BLaER1 treated with 17β-estradiol and CSF1 and Interleukin-3, amounts not matched to agents 10 nM and 100 nM (cell line): ENCODE results near the gene TNFRSF25.

ENCODE experiments used
- H3K27ac ChIP-seq, 11 experiments: shearing (Covaris generic); formaldehyde crosslinking; 2 replicates each; pipeline ENCODE4 v1.8.1; 2022
- H3K27me3 ChIP-seq, 11 experiments: shearing (Covaris generic); formaldehyde crosslinking; 2 replicates each; pipeline ENCODE4 v1.8.1; 2022
- H3K36me3 ChIP-seq, 11 experiments: shearing (Covaris generic); formaldehyde crosslinking; 2 replicates each; pipeline ENCODE4 v1.8.1; 2022
- H3K4me1 ChIP-seq, 10 experiments: shearing (Covaris generic); formaldehyde crosslinking; 2 replicates each; pipeline ENCODE4 v1.8.1; 2022
- H3K4me2 ChIP-seq, 11 experiments: shearing (Covaris generic); formaldehyde crosslinking; 2 replicates each; pipeline ENCODE4 v1.8.1; 2022
- H3K4me3 ChIP-seq, 10 experiments: shearing (Covaris generic); formaldehyde crosslinking; 2 replicates each; pipeline ENCODE4 v1.8.1; 2022
- H3K9ac ChIP-seq, 11 experiments: shearing (Covaris generic); formaldehyde crosslinking; 2 replicates each; pipeline ENCODE4 v1.8.1; 2022
- H3K9me3 ChIP-seq, 11 experiments: shearing (Covaris generic); formaldehyde crosslinking; replicated peaks in 1 of 11; 2 replicates each; pipeline ENCODE4 v1.8.1; 2022
- H4K20me1 ChIP-seq, 11 experiments: shearing (Covaris generic); formaldehyde crosslinking; 2 replicates each; pipeline ENCODE4 v1.8.1; 2022
- Cebpa-rat ChIP-seq, 11 experiments: shearing (Covaris generic); IDR thresholded peaks; 2 replicates each; pipeline ENCODE4 v1.8.1; 2022

The TNFRSF25 gene

DNA sequence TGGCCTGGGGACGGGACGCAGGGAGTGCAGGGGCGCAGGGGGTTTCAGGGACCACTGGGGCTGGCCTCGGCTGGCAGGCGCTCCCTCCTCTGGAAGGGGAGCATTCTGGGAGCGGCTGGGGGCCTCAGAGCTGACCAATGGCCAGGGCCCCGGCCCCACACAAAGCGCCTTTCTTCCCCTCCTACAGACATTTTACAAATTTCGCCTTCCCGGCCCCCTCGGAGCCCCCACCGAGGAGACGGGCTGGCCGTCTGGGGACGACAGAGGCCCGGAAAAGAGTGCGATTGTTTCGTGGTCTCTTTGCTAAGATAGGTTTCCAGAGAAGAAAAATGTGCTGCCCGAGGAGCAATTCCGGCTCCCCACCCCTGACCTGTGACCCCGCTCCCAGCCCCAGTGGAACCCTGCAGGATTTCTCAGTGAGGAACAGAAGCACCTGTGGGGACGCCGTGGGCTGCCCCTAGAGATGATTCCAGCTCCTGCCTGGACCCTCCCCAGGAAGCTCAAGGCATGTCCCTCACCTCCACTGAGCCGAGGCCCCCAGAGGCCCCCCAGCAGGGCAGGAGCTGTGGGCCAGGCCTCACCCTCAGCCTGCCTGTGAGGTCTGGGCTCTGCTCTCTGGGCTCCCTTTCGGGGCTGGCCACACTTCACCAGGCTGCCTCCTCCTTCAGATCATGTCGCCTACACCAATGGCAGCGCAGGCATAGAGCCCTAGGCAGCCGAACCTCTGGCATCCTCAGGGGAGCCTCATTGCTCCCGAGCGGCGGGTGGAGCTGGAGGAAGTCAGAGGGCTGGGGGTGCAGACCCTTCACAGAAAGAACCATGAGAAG, 40.5 kb upstream of the TNFRSF25 start:
- no peaks in the 10 kb centered on the region for H3K9me3 ChIP-seq
- H3K27ac ChIP-seq: no peak overlapping the region
- H3K4me2 ChIP-seq: peak overlapping the region; percentile 80 to 96 (median 84)
- H3K36me3 ChIP-seq: no peaks in the 10 kb centered on the region
- peaks cover 65 to 99% (median 87%) of the 10 kb centered on the region in 10 experiments for H3K4me1 ChIP-seq
- H3K9ac ChIP-seq: peak overlapping the region in 2 of 11 experiments; percentile 11 to 29; a peak in 2 of 22 replicates
- H3K4me3 ChIP-seq: no peak overlapping the region
- H4K20me1 ChIP-seq: peaks cover 0 to 99% (median 16%) of the 10 kb centered on the region in 11 experiments; a peak in 13 of 22 replicates
- TF ChIP-seq Cebpa-rat (IDR thresholded peaks at IDR 0.05): no peak
- peaks cover 0 to 85% (median 0%) of the 10 kb centered on the region in 11 experiments; a peak in 9 of 22 replicates for H3K27me3 ChIP-seq

DNA sequence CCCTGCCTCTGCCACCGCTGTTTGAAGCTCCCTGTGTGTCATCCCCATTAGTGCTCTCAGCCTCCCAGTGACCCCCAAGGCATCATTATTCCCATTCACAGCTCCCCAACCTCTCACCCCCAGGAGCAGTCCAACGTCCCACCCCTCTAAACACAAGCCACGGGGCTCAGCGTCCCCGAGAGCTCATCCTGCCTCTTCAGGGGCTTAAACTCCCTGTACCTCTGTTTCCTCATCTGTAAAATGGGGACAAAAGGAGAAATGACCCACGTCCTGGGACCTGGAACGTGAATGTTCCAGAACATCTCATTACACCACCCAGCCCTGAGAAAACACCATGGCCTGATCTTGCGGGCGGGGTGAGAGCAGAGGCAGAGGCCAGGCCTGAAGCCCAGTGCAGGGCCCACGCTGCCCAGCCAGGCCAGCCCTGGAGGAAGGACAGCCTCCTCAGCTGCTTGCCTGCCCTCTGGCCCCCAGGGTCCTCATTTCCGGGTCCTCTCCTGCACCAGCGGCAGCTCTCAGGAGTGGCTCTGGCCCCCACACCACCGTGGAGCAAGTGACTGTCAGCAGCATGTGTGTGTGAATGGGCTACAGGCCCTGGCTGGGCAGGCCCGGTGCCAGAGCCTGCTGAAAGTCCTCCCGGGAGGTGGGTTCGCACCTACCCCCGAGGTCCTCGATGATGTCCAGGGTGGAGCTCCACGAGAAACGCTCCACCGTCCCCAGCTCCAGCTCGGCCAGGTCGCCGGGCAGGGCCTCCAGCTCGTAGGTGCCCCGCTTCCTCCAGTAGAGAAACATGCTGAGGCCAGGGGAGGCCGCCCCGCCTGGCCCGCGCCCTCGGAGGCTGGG, 39.6 kb upstream of the TNFRSF25 start:
- Histone ChIP-seq H3K4me2 (peak overlapping the region in 9 of 11 experiments; percentile 52 to 96 (median 83); a peak in 17 of 22 replicates), H3K9me3 (no peaks in the 10 kb centered on the region), H3K4me3 (no peak overlapping the region), H3K36me3 (no peaks in the 10 kb centered on the region), H3K27ac (no peak overlapping the region), H3K4me1 (peaks cover 66 to 99% (median 89%) of the 10 kb centered on the region in 10 experiments), H3K9ac (peak overlapping the region in 1 of 11 experiments; percentile 11; a peak in 1 of 22 replicates), H4K20me1 (peaks cover 0 to 98% (median 16%) of the 10 kb centered on the region in 11 experiments; a peak in 13 of 22 replicates), H3K27me3 (peaks cover 0 to 86% (median 0%) of the 10 kb centered on the region in 11 experiments; a peak in 9 of 22 replicates)
- no peak for TF ChIP-seq Cebpa-rat (IDR thresholded peaks at IDR 0.05)

DNA sequence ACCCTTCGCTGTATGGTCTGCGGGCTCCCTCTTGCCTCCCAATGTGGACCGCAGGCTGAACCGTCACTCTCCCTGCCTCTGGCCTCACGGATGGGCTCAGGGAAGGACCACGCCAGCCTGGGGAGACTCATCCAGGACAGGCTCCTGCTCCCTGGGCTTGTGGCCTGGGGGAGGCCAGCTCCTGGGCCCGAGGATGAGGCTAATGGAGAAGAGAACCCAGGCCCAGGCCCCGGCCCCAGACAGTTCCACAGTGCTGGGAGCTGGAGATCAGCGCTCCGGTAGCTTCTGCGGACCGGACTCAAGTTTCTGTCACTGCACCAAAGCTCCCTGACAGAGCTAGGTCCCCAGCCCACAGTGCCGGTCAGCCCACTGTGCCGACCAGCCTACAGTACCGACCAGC, 38.9 kb upstream of the TNFRSF25 start:
- H3K27me3 ChIP-seq: peaks cover 0 to 84% (median 0%) of the 10 kb centered on the region in 11 experiments; a peak in 9 of 22 replicates
- H3K9ac ChIP-seq: peak overlapping the region in 2 of 11 experiments; percentile 55; a peak in 3 of 22 replicates
- 0 out of 22 replicates have a peak overlapping the region, but pooled peaks of 1 of the 11 experiments have one; percentile 7 for H3K27ac ChIP-seq
- H3K4me1 ChIP-seq: peaks cover 63 to 99% (median 89%) of the 10 kb centered on the region in 10 experiments
- no peak overlapping the region for H3K4me3 ChIP-seq
- H3K9me3 ChIP-seq: no peaks in the 10 kb centered on the region
- no peaks in the 10 kb centered on the region for H3K36me3 ChIP-seq
- TF ChIP-seq Cebpa-rat (IDR thresholded peaks at IDR 0.05): no peak
- H3K4me2 ChIP-seq: peak overlapping the region in 9 of 11 experiments; percentile 25 to 84 (median 70); a peak in 17 of 22 replicates
- H4K20me1 ChIP-seq: peaks cover 0 to 98% (median 16%) of the 10 kb centered on the region in 11 experiments; a peak in 13 of 22 replicates

DNA sequence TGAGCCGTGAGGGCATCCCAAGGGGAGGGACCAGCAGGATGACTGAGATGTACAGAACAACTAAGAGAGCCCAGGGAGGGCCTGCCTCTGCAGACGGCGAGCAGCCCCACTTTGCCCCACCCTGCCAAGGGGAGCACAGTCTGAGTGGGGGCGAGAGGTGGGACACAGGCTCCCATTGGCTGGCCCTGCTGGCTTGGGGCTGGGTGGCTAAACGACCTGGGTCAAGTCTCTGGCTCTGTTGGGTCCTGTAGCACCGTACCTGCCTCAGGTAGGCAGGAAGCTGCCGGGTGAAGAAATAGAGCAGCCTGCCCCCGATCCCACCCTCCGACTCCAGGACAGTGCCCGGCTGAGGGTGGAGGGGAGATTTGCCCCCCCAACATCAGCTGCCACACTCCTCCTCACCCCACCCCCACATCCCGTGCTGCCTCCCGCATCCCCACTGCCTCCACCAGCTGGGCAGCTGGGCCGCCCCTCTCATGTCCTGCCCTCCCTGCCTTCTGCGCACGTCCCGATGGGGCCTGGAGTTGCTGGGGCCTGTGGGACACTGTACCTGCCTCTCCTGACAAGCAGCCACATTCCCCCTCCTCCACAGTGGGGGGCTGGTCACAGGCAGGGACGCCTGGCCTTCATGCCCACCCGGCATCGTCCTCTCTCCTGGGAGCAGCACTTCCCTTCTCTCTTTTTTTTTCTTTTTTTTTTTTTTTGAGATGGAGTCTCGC, 38.1 kb upstream of the TNFRSF25 start:
- H4K20me1 ChIP-seq: peaks cover 0 to 93% (median 15%) of the 10 kb centered on the region in 11 experiments; a peak in 13 of 22 replicates
- TF ChIP-seq Cebpa-rat (IDR thresholded peaks at IDR 0.05): no peak
- peaks cover 0 to 79% (median 0%) of the 10 kb centered on the region in 11 experiments; a peak in 9 of 22 replicates for H3K27me3 ChIP-seq
- H3K9me3 ChIP-seq: no peaks in the 10 kb centered on the region
- H3K36me3 ChIP-seq: no peaks in the 10 kb centered on the region
- H3K27ac ChIP-seq: no peak overlapping the region
- peak overlapping the region in 10 of 11 experiments; percentile 25 to 84 (median 68); a peak in 19 of 22 replicates for H3K4me2 ChIP-seq
- H3K4me1 ChIP-seq: peaks cover 62 to 99% (median 89%) of the 10 kb centered on the region in 10 experiments
- H3K4me3 ChIP-seq: no peak overlapping the region
- H3K9ac ChIP-seq: 0 out of 22 replicates have a peak overlapping the region, but pooled peaks of 1 of the 11 experiments have one; percentile 9

DNA sequence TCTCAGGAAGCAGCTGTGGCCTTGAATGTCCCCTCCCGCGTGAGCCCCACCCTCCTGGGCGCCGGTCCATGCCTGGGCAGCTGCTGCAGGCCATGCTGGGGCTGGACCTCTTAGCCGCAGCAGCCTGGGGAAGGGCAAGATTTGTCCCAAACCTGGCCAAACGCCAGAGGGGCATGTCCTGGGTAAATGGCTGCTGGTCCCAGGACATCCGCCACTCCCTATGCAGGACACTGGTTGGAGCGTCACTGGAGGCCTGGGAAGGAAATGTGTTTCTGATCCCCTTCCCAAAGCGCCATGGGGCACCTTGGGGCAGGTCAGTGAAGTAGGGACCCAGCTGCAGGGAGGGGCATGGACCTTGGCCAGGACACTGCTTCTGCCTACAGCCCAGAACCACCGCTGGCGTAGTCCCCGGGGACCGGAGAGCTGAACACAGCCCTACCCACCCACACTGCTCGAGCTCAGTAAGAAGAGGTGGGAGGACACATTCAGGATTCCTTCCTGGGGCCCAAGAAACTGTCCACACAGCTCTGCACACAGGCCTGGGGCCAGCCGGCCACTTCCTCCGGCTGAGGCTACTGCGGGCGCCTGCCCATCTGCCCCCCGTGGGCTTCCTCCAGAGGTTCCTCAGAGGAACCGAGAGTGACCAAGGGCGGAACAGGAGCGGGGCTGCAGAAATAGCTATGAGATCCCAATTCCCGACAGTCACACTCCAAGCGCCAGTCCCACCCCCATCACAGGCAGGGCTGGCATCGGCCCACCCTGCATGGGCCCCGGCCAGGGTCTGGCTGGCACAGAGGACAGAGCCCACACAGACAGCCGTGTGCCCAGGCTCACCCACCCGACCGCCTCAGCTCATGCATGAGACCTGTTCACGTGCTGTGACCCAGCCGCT, 36.3 kb upstream of the TNFRSF25 start:
- H3K4me2 ChIP-seq: peak overlapping the region; percentile 78 to 96 (median 84)
- no peak for TF ChIP-seq Cebpa-rat (IDR thresholded peaks at IDR 0.05)
- peaks cover 0 to 82% (median 0%) of the 10 kb centered on the region in 11 experiments; a peak in 11 of 22 replicates for H3K27me3 ChIP-seq
- peak overlapping the region in 2 of 11 experiments; percentile 15 to 33; a peak in 1 of 22 replicates for H3K9ac ChIP-seq
- no peaks in the 10 kb centered on the region for H3K36me3 ChIP-seq
- H3K9me3 ChIP-seq: no peaks in the 10 kb centered on the region
- peaks cover 0 to 88% (median 10%) of the 10 kb centered on the region in 11 experiments; a peak in 13 of 22 replicates for H4K20me1 ChIP-seq
- H3K4me3 ChIP-seq: peak overlapping the region in 2 of 10 experiments; percentile 5 to 11; a peak in 3 of 20 replicates
- peaks cover 56 to 97% (median 83%) of the 10 kb centered on the region in 10 experiments for H3K4me1 ChIP-seq
- no peak overlapping the region for H3K27ac ChIP-seq

DNA sequence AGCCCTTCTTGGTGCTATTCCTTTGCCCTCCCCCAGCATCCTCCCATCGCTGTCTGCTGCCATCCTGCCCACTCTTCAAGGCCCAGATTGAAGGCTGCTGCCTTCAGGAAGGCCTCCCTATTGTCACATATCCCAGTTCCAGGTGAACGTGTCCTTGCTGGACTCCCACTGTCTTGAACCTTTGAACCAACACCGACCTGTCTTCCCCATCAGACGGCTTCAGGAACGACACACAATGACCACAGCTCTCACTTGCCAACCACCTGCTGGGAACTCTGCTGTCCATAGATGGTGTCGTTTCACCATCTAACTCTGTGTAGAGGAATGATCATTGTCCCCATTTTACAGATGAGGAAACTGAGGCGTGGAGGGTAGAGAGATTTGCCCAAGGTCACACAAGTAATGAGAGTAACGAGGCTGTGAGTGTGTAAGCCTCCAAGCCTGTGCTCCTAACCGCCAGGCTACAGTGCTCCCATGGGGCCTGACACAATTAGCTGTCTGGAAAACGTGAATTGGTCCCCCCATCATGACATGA, 35.4 kb upstream of the TNFRSF25 start:
- no peak overlapping the region for H3K27ac ChIP-seq
- H3K27me3 ChIP-seq: peaks cover 0 to 85% (median 7%) of the 10 kb centered on the region in 11 experiments; a peak in 17 of 22 replicates
- H3K36me3 ChIP-seq: no peaks in the 10 kb centered on the region
- H3K9ac ChIP-seq: no peak overlapping the region
- H3K4me3 ChIP-seq: no peak overlapping the region
- H3K4me2 ChIP-seq: peak overlapping the region; percentile 78 to 96 (median 84)
- H4K20me1 ChIP-seq: peaks cover 0 to 85% (median 12%) of the 10 kb centered on the region in 11 experiments; a peak in 14 of 22 replicates
- no peaks in the 10 kb centered on the region for H3K9me3 ChIP-seq
- peaks cover 54 to 96% (median 82%) of the 10 kb centered on the region in 10 experiments for H3K4me1 ChIP-seq
- TF ChIP-seq Cebpa-rat (IDR thresholded peaks at IDR 0.05): no peak
